ENCODE results near the gene ENHO. TPM values are rescaled to one million over a fixed set of nuclear protein-coding genes. Genes with fewer than 3 reads are reported as not detected.

ENHO gene
- not detected in 2 replicates for total RNA-seq

DNA sequence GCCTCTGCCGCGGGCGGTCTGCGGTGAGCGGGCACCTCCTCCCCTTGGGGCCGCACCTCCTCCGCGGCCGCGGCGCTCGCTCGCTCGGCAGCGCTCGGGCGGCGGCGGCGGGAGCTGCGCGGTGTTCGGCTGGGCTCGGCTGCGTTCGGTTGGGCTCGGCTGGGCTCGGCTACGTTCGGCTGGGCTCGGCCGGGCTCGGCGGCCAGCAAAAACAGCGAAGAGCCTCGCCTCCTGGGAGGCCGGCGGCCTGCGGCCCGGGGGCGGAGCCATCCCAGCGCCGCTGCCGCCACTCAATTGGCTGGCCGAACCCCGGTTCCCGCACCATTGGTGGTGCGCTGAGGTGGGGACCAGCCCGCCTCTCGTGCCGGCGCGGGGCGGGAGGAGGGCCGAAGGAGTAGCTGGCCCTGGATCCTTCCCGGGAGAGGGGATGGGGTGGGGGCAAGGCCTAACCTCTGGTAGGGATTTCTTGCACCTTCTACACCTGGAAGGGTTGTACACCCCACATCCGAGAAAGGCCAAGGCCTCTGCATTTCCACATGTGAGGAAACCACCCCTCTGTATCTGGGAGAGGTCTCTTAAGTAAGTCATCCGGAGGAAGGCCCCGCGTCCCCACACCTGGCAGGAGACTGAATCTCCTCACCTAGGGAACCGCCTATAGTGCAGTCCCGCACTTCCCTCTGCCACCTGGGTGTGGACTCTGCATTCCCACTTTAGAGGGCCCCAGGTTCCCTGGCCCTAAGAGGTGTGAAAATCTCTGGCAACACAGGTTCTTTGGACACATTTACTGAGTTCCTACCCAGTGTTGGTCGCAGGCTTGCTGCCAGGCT, at the start of gene ENHO:
Gene ENHO (minus strand): TSS at position 20 of the 827 bp plus-strand sequence. CDS start 1,295 bp downstream, outside the sequence.
- TF ChIP-seq, protein P1, sequence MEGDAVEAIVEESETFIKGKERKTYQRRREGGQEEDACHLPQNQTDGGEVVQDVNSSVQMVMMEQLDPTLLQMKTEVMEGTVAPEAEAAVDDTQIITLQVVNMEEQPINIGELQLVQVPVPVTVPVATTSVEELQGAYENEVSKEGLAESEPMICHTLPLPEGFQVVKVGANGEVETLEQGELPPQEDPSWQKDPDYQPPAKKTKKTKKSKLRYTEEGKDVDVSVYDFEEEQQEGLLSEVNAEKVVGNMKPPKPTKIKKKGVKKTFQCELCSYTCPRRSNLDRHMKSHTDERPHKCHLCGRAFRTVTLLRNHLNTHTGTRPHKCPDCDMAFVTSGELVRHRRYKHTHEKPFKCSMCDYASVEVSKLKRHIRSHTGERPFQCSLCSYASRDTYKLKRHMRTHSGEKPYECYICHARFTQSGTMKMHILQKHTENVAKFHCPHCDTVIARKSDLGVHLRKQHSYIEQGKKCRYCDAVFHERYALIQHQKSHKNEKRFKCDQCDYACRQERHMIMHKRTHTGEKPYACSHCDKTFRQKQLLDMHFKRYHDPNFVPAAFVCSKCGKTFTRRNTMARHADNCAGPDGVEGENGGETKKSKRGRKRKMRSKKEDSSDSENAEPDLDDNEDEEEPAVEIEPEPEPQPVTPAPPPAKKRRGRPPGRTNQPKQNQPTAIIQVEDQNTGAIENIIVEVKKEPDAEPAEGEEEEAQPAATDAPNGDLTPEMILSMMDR (IDR thresholded peaks at IDR 0.05; ENCODE audit: insufficient read depth, low read depth, low read length) = no peak
- H3K4me3 ChIP-seq (ENCODE audit: low read depth, low read length) = peak within 1 kb of the TSS; percentile 41
- peak; percentile 83 for DNase-seq (ENCODE audit: low read depth)

DNA sequence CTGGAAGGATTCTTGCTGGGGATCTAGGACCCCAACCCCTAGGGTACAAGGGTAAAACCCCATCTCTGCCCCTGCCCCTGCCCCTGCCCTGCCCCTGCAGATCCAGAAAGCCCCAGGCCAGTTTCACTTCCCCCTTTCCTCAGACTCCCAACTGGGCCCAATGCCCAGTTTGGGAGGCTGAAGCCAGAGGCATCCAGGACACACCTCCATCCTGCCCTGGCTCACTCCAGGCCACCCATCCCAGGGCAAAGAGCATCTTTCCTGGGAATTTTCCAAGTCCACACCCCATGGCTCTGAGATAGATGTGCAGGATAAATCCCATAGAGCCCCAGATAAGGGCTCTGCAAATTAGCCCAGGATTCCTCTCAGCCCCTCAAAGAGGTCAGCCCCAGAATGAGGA, 49.3 kb upstream of the ENHO start:
- H3K4me3 ChIP-seq (ENCODE audit: low read depth, low read length) = no peak overlapping the region
- TF ChIP-seq, protein P1 (IDR thresholded peaks at IDR 0.05; ENCODE audit: insufficient read depth, low read depth, low read length) = no peak
- DNase-seq (ENCODE audit: low read depth) = no peak

DNA sequence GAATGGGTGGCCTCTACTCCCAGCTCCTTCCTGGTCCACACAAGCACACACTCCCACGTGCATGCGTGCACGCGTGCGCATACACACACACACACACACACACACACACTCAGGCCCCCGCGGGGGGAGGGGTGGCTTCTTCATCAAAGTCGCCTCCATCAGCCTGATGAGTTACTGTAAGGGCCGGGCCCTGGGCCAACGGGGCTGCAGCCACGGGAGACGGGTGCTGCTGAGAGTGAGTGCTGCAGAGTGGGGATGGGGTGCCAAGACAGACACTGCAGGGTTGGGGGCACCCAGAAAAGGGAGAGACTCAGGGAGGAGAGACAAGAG, 48.7 kb upstream of the ENHO start:
- DNase-seq (ENCODE audit: low read depth) = no peak
- H3K4me3 ChIP-seq (ENCODE audit: low read depth, low read length) = no peak overlapping the region
- TF ChIP-seq, protein P1 (IDR thresholded peaks at IDR 0.05; ENCODE audit: insufficient read depth, low read depth, low read length) = no peak

DNA sequence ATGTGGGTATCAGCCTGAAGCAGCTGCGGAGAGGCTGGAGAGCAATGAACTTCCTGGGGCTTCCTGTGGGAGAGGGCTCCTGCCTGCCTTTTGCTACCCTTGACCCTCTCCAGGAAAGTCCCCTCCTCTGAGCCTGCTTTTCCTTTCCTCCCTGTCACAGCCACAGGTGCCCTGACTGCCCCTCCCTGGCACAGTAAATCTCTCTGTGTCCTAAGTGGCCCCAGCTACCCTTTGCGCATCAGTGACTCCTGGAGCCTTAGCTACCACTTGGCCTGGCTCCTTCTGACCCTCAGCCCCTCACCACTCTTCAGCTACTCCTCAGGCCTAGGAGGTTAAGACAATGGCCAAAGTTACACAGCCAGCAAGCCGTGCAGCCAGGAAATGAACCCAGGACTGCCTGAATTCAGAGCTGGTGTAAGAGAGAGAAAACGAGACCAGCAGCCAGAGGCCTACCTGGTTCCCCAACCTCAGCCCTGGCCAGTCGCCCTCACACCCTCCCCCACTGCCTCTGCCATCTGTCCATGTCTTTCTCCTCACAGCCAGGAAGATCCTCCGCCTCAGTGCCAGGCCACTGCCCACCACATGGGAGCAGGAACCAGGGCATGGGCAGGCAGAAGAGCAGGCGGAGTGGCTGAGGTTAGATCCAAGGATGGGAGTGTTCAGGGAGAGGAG, 48.2 kb upstream of the ENHO start:
- DNase-seq (ENCODE audit: low read depth) = no peak
- no peak overlapping the region for H3K4me3 ChIP-seq (ENCODE audit: low read depth, low read length)
- TF ChIP-seq, protein P1 (IDR thresholded peaks at IDR 0.05; ENCODE audit: insufficient read depth, low read depth, low read length) = no peak

DNA sequence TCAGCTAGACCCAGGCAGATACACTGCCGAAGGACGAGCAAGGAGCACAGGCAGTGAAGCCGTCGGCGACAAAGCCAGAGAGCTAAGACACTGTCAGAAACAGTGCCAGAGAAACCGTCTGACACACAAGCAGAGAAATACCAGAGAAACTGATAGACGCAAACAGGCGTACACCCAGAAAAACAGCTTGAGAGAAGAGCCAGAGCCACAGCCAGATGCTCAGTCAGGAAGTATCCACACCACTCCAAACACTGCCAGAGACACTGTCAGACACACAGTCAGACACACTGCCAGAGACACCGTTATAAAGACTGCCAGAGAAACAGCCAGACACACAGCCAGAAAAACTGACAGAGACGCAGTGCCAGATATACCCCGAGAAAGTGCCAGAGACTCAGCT, 47.6 kb upstream of the ENHO start:
- no peak overlapping the region for H3K4me3 ChIP-seq (ENCODE audit: low read depth, low read length)
- TF ChIP-seq, protein P1 (IDR thresholded peaks at IDR 0.05; ENCODE audit: insufficient read depth, low read depth, low read length) = no peak
- no peak for DNase-seq (ENCODE audit: low read depth)

DNA sequence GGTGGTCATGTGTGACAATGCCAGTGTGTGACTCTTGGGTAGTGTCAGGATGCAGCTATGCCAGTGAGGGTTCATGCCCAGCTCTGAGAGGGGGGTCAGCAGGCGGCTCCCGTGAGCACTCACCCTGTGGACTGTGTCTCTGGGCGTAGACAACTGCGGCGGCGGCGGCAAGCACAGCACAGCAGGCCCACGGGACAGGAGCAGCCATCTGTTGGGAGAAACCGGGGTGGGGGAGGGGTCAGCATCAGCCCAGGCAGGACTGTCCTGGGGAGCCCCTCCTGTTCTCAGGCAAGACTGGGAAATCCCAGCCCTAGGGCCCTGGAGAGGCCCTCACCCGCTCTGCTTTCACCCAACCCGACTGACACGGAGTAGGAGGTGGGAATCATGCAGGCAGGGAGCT, 46.0 kb upstream of the ENHO start:
- TF ChIP-seq, protein P1 (IDR thresholded peaks at IDR 0.05; ENCODE audit: insufficient read depth, low read depth, low read length) = no peak
- no peak overlapping the region for H3K4me3 ChIP-seq (ENCODE audit: low read depth, low read length)
- DNase-seq (ENCODE audit: low read depth) = no peak
